Measurements from ENCODE around the gene EHMT1. TPM values are rescaled to one million over a fixed set of nuclear protein-coding genes. Genes with fewer than 3 reads are reported as not detected.

Gene EHMT1
- total RNA-seq, 1 experiment from 2014 or later = 112 TPM

DNA sequence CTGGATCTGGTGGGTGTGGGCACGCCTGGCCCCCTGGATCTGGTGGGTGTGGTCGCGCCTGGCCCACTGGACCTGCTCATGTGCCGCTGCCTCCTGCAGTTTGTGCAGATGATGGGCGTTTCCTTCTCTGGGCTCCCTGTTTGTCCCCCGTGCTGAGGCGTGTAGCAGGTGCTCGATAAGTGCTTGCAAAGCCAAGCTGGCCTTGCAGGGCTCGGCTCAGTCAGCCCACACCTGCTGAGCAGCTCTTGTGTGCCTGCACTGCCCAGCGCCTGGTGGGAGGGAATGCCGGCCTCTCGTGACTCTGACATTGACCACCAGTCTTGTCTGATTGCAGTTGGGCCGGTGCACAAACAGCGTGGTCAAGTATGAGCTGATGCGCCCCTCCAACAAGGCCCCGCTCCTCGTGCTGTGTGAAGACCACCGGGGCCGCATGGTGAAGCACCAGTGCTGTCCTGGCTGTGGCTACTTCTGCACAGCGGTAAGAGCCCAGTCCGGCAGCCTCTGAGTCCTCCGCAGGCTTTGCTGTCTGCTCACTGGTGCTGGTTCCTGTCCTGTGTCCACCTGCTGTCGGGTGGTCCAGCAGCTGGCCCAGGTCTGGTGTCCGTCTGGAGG lies 156.1 kb downstream of the EHMT1 start:
- Mint-ChIP-seq H3K4me1 (peaks cover 2 to 7% of the 10 kb centered on the region in 2 experiments; a peak in 2 of 4 replicates), H3K4me3 (no peak overlapping the region), H3K36me3 (ENCODE audit: insufficient read depth in 1 of 3, low read depth in 3 of 3) (peaks cover 32 to 61% (median 45%) of the 10 kb centered on the region in 3 experiments), H3K27me3 (ENCODE audit: low read depth) (no peaks in the 10 kb centered on the region), H3K27ac (peak overlapping the region; percentile 53 to 75 (median 70); a peak in 3 of 7 replicates), H3K9me3 (peaks cover 4 to 8% of the 10 kb centered on the region in 2 experiments; a peak in 3 of 5 replicates)
- H2BK20ac ChIP-seq (ENCODE audit: low read depth, low read length, poor library complexity, severe bottlenecking) = no peak overlapping the region
- H3K18ac ChIP-seq (ENCODE audit: insufficient read length, low read depth, low read length) = no peak overlapping the region
- H3K27ac ChIP-seq (ENCODE audit: insufficient read length, low read depth, low read length) = no peak overlapping the region
- no peak overlapping the region for H2AFZ ChIP-seq (ENCODE audit: low read length)
- no peak overlapping the region for H2BK5ac ChIP-seq (ENCODE audit: insufficient read length, low read length)
- H2BK12ac ChIP-seq (ENCODE audit: insufficient read length, low read depth, low read length) = no peak overlapping the region
- H3K56ac ChIP-seq (ENCODE audit: insufficient read length, low read depth, low read length) = no peak overlapping the region
- H3K4me2 ChIP-seq (ENCODE audit: insufficient read depth, insufficient read length, low read length) = no peak overlapping the region
- no peak overlapping the region for H3T11ph ChIP-seq (ENCODE audit: low read length)
- WGBS (ENCODE audit: extremely low coverage, insufficient read length, low lambda C conversion rate) = no CpG with 5 or more reads among the region's 24 CpGs
- no peak overlapping the region for H2BK15ac ChIP-seq (ENCODE audit: low read depth, low read length)
- H3K23me2 ChIP-seq (ENCODE audit: insufficient read length, low read depth, low read length, poor library complexity, severe bottlenecking) = no peaks in the 10 kb centered on the region
- no peak overlapping the region for H4K8ac ChIP-seq (replicated peaks; ENCODE audit: insufficient read length, low read depth, low read length)
- no peak overlapping the region for H4K91ac ChIP-seq (ENCODE audit: insufficient read length, low read depth, low read length)
- TF ChIP-seq, protein P1, sequence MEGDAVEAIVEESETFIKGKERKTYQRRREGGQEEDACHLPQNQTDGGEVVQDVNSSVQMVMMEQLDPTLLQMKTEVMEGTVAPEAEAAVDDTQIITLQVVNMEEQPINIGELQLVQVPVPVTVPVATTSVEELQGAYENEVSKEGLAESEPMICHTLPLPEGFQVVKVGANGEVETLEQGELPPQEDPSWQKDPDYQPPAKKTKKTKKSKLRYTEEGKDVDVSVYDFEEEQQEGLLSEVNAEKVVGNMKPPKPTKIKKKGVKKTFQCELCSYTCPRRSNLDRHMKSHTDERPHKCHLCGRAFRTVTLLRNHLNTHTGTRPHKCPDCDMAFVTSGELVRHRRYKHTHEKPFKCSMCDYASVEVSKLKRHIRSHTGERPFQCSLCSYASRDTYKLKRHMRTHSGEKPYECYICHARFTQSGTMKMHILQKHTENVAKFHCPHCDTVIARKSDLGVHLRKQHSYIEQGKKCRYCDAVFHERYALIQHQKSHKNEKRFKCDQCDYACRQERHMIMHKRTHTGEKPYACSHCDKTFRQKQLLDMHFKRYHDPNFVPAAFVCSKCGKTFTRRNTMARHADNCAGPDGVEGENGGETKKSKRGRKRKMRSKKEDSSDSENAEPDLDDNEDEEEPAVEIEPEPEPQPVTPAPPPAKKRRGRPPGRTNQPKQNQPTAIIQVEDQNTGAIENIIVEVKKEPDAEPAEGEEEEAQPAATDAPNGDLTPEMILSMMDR (conservative IDR thresholded peaks at IDR 0.05) = no peak
- no peak overlapping the region for H2AK5ac ChIP-seq (ENCODE audit: insufficient read length, low read length)
- H2BK120ac ChIP-seq (ENCODE audit: low read depth, low read length, poor library complexity, severe bottlenecking) = no peak overlapping the region
- DNase-seq = peak; percentile 28
- H3K9me3 ChIP-seq (ENCODE audit: control insufficient read depth, low read depth, low read length) = no peaks in the 10 kb centered on the region
- no peaks in the 10 kb centered on the region for H3K4me1 ChIP-seq (ENCODE audit: insufficient read depth, low read length)
- no peaks in the 10 kb centered on the region for H3K27me3 ChIP-seq (ENCODE audit: insufficient read depth, low read length)
- no peak overlapping the region for H3K9ac ChIP-seq (ENCODE audit: extremely low read depth, insufficient read length, low read length)
- H3K14ac ChIP-seq (ENCODE audit: insufficient read depth, low read length) = no peak overlapping the region
- H4K20me1 ChIP-seq (ENCODE audit: control insufficient read depth, insufficient read depth, insufficient read length) = no peaks in the 10 kb centered on the region
- no peaks in the 10 kb centered on the region for H3K79me2 ChIP-seq (ENCODE audit: insufficient read depth, low read length)
- no peak overlapping the region for H3K4ac ChIP-seq (ENCODE audit: low read depth, low read length)
- peaks cover 7% of the 10 kb centered on the region for H3K79me1 ChIP-seq (ENCODE audit: insufficient read depth, low read depth, low read length, poor library complexity, severe bottlenecking)
- no peak overlapping the region for H3K23ac ChIP-seq (ENCODE audit: insufficient read length, low read depth, low read length)
- no peak overlapping the region for H4K5ac ChIP-seq (ENCODE audit: insufficient read length, low read depth, low read length)

All from H9 (cell line).